Immature natural killer cell (primary cell): Measurements from ENCODE around the gene APOBEC3A. TPM values are rescaled to one million over a fixed set of nuclear protein-coding genes. Genes with fewer than 3 reads are reported as not detected.
A peak's percentile ranks its signal among the peaks of the same experiment; 100 is the strongest.
"Not testable (repeated sequence)": the region's sequence is repeated elsewhere in the genome, so short reads cannot be mapped to it uniquely, and the experiment has no call there.

Source experiments
- DNase-seq, 3 donors: peaks; one replicate each; pipeline ENCODE4 v3.0.0; 2022; ENCODE audit warnings: mixed read lengths in 1 of 3
- H3K27ac Mint-ChIP-seq, 6 donors: one replicate each; pipeline ENCODE4 v1.8.0; 2020; ENCODE audit warnings: mixed read lengths in 6 of 6, mild to moderate bottlenecking in 5 of 6, inconsistent platforms in 4 of 6, moderate library complexity in 3 of 6
- H3K27me3 Mint-ChIP-seq, 3 donors: one replicate each; pipeline ENCODE4 v1.8.0; 2020 to 2021; ENCODE audit warnings: low read depth in 3 of 3, mild to moderate bottlenecking in 3 of 3, mixed read lengths in 3 of 3, moderate library complexity in 3 of 3, inconsistent platforms in 1 of 3
- H3K36me3 Mint-ChIP-seq, 3 donors: one replicate each; pipeline ENCODE4 v1.8.0; 2020; ENCODE audit warnings: mixed read lengths in 3 of 3, inconsistent platforms in 2 of 3, mild to moderate bottlenecking in 2 of 3
- H3K4me1 Mint-ChIP-seq, 2 donors: one replicate each; pipeline ENCODE4 v1.8.0; 2020; ENCODE audit warnings: inconsistent platforms in 2 of 2, mild to moderate bottlenecking in 2 of 2, mixed read lengths in 2 of 2, moderate library complexity in 1 of 2
- H3K4me3 Mint-ChIP-seq, 5 donors: one replicate each; pipeline ENCODE4 v1.8.0; 2020; ENCODE audit warnings: mild to moderate bottlenecking in 5 of 5, mixed read lengths in 5 of 5, inconsistent platforms in 3 of 5, moderate library complexity in 3 of 5
- H3K9me3 Mint-ChIP-seq, 6 donors: one replicate each; pipeline ENCODE4 v1.8.0; 2020; ENCODE audit warnings: mild to moderate bottlenecking in 6 of 6, mixed read lengths in 6 of 6, inconsistent platforms in 4 of 6, moderate library complexity in 3 of 6
- polyA plus RNA-seq, 3 donors: library from polyadenylated mRNA; unstranded; fragments of 300-500 nt; fragmentation: Illumina TruSeq; gene quantifications; one replicate each; pipeline ENCODE4 v1.2.3, GENCODE V29; 2021

Gene APOBEC3A
- polyA plus RNA-seq, 3 donors from 2014 or later = not detected

- no peaks in the 10 kb centered on the region for H3K4me1 Mint-ChIP-seq
- no peak overlapping the region for H3K27ac Mint-ChIP-seq
- peaks cover 0 to 2% (median 2%) of the 10 kb centered on the region in 3 donors for H3K27me3 Mint-ChIP-seq
- no peaks in the 10 kb centered on the region for H3K9me3 Mint-ChIP-seq
- no peak overlapping the region for H3K4me3 Mint-ChIP-seq
- no peak for DNase-seq
- no peaks in the 10 kb centered on the region for H3K36me3 Mint-ChIP-seq
Measured at GRCh38 chr22:38957808-38958650, 620 bp downstream of the APOBEC3A start.

- not testable (repeated sequence) for H3K4me1 Mint-ChIP-seq, H3K27ac Mint-ChIP-seq, DNase-seq, H3K4me3 Mint-ChIP-seq, H3K36me3 Mint-ChIP-seq, H3K27me3 Mint-ChIP-seq, H3K9me3 Mint-ChIP-seq
Measured at GRCh38 chr22:38958651-38958943, 1.2 kb downstream of the APOBEC3A start.

- Mint-ChIP-seq H3K4me1 (no peaks in the 10 kb centered on the region), H3K27me3 (peaks cover 0 to 3% (median 2%) of the 10 kb centered on the region in 3 donors), H3K9me3 (no peaks in the 10 kb centered on the region), H3K36me3 (no peaks in the 10 kb centered on the region), H3K27ac (no peak overlapping the region), H3K4me3 (no peak overlapping the region)
- DNase-seq = no peak
Measured at GRCh38 chr22:38959590-38959989, 2.2 kb downstream of the APOBEC3A start.

GRCh38 chr22:38960673-38961072, 3.3 kb downstream of the APOBEC3A start:
- H3K4me1 Mint-ChIP-seq, H3K9me3 Mint-ChIP-seq, H3K36me3 Mint-ChIP-seq, DNase-seq, H3K27me3 Mint-ChIP-seq, H3K27ac Mint-ChIP-seq, H3K4me3 Mint-ChIP-seq: not testable (repeated sequence)

- H3K4me3 Mint-ChIP-seq, H3K9me3 Mint-ChIP-seq, H3K27ac Mint-ChIP-seq, H3K36me3 Mint-ChIP-seq, DNase-seq, H3K4me1 Mint-ChIP-seq, H3K27me3 Mint-ChIP-seq: not testable (repeated sequence)
Measured at GRCh38 chr22:38963291-38963738, 5.9 kb downstream of the APOBEC3A start.

- Mint-ChIP-seq H3K27ac (no peak overlapping the region), H3K9me3 (no peaks in the 10 kb centered on the region), H3K36me3 (no peaks in the 10 kb centered on the region), H3K27me3 (peaks cover 0 to 3% (median 2%) of the 10 kb centered on the region in 3 donors), H3K4me1 (peaks cover 4 to 9% of the 10 kb centered on the region in 2 donors), H3K4me3 (peak overlapping the region in 1 of 5 donors; percentile 4)
- DNase-seq = no peak
Measured at GRCh38 chr22:38963872-38964271, 6.5 kb downstream of the APOBEC3A start.

- H3K4me3 Mint-ChIP-seq = no peak overlapping the region
- no peak overlapping the region for H3K27ac Mint-ChIP-seq
- peaks cover 4 to 9% of the 10 kb centered on the region in 2 donors for H3K4me1 Mint-ChIP-seq
- no peak for DNase-seq
- H3K36me3 Mint-ChIP-seq = no peaks in the 10 kb centered on the region
- no peaks in the 10 kb centered on the region for H3K9me3 Mint-ChIP-seq
- peaks cover 0 to 3% (median 2%) of the 10 kb centered on the region in 3 donors for H3K27me3 Mint-ChIP-seq
Measured at GRCh38 chr22:38964306-38964705, 6.9 kb downstream of the APOBEC3A start.

- H3K9me3 Mint-ChIP-seq = no peaks in the 10 kb centered on the region
- no peak overlapping the region for H3K4me3 Mint-ChIP-seq
- no peak for DNase-seq
- H3K4me1 Mint-ChIP-seq = peaks cover 4 to 9% of the 10 kb centered on the region in 2 donors
- H3K27me3 Mint-ChIP-seq = peaks cover 1 to 3% (median 2%) of the 10 kb centered on the region in 3 donors
- no peak overlapping the region for H3K27ac Mint-ChIP-seq
- no peaks in the 10 kb centered on the region for H3K36me3 Mint-ChIP-seq
Measured at GRCh38 chr22:38964989-38965388, 7.6 kb downstream of the APOBEC3A start.

GRCh38 chr22:38965614-38966379, 8.4 kb downstream of the APOBEC3A start:
- no peak for DNase-seq
- H3K9me3 Mint-ChIP-seq = no peaks in the 10 kb centered on the region
- no peaks in the 10 kb centered on the region for H3K36me3 Mint-ChIP-seq
- H3K4me1 Mint-ChIP-seq = peaks cover 4 to 9% of the 10 kb centered on the region in 2 donors
- H3K4me3 Mint-ChIP-seq = no peak overlapping the region
- H3K27me3 Mint-ChIP-seq = peaks cover 2 to 5% (median 5%) of the 10 kb centered on the region in 3 donors
- no peak overlapping the region for H3K27ac Mint-ChIP-seq

GRCh38 chr22:38966380-38966702, 8.9 kb downstream of the APOBEC3A start:
- no peak for DNase-seq
- Mint-ChIP-seq H3K4me1 (peaks cover 4 to 9% of the 10 kb centered on the region in 2 donors), H3K36me3 (no peaks in the 10 kb centered on the region), H3K27me3 (peaks cover 2 to 5% (median 5%) of the 10 kb centered on the region in 3 donors), H3K27ac (no peak overlapping the region), H3K4me3 (no peak overlapping the region), H3K9me3 (no peaks in the 10 kb centered on the region)

GRCh38 chr22:38966942-38967341, 9.5 kb downstream of the APOBEC3A start:
- H3K36me3 Mint-ChIP-seq = no peaks in the 10 kb centered on the region
- no peak overlapping the region for H3K4me3 Mint-ChIP-seq
- peaks cover 4 to 9% of the 10 kb centered on the region in 2 donors for H3K4me1 Mint-ChIP-seq
- peaks cover 2 to 5% (median 5%) of the 10 kb centered on the region in 3 donors for H3K27me3 Mint-ChIP-seq
- DNase-seq = no peak
- H3K27ac Mint-ChIP-seq = no peak overlapping the region
- H3K9me3 Mint-ChIP-seq = peaks cover 0 to 2% (median 0%) of the 10 kb centered on the region in 6 donors

GRCh38 chr22:38967451-38968450, 10.3 kb downstream of the APOBEC3A start:
- peaks cover 4 to 9% of the 10 kb centered on the region in 2 donors for H3K4me1 Mint-ChIP-seq
- H3K4me3 Mint-ChIP-seq = no peak overlapping the region
- H3K27ac Mint-ChIP-seq = no peak overlapping the region
- H3K9me3 Mint-ChIP-seq = peaks cover 0 to 2% (median 0%) of the 10 kb centered on the region in 6 donors
- DNase-seq = peak in 1 of 3 donors; percentile 13
- peaks cover 3 to 5% (median 5%) of the 10 kb centered on the region in 3 donors for H3K27me3 Mint-ChIP-seq
- H3K36me3 Mint-ChIP-seq = no peaks in the 10 kb centered on the region

GRCh38 chr22:38968801-38969200, 11.4 kb downstream of the APOBEC3A start:
- no peaks in the 10 kb centered on the region for H3K36me3 Mint-ChIP-seq
- no peak overlapping the region for H3K4me3 Mint-ChIP-seq
- H3K9me3 Mint-ChIP-seq = peaks cover 0 to 2% (median 0%) of the 10 kb centered on the region in 6 donors
- H3K4me1 Mint-ChIP-seq = peaks cover 6 to 9% of the 10 kb centered on the region in 2 donors
- DNase-seq = no peak
- H3K27ac Mint-ChIP-seq = peak overlapping the region in 1 of 6 donors; percentile 77
- peaks cover 4 to 5% (median 5%) of the 10 kb centered on the region in 3 donors for H3K27me3 Mint-ChIP-seq
